ENCODE measurements around the gene JOSD2.

Gene JOSD2, protein sequence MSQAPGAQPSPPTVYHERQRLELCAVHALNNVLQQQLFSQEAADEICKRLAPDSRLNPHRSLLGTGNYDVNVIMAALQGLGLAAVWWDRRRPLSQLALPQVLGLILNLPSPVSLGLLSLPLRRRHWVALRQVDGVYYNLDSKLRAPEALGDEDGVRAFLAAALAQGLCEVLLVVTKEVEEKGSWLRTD

DNA sequence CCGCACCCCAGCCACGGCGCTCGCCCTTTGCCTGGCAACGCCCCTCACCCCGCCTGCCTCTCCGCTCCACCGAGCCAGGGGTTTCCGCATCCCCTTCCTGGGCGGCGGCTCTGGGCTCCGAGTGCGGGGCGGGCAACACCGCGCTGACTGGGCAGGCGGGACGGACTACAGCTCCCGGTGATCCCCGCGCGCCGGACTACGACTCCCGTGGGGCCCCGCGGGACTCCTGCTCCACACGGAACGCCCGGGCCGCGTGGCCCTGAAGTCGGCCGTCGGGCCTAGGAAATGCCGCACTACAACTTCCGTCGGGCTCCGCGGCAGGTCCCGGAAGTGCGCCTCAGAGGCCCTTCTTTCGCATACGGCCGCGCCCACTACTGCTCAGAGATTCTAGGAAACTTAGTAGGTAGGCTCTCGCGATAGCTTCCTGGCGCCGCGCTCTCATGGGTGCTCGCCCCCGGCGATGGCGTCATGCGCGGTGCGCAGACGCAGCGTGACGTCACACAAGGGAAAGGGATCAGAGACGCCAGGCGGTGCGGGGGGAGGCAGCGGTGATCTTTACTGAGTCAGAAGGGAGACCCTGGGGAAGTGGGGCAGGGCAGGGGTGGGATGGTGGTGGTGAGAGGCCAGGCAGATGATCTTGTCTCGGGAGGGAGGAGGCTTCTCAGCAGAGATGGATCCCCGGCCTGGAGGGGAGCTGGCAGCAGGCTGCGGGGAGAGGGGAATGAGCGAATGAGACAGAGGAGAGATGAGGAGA, at the start of gene JOSD2:
TSS of gene JOSD2 (minus strand) at position 123 of the 754 bp plus-strand sequence. CDS start 760 bp downstream, outside the sequence.
- in situ Hi-C loops (cut with HindIII; ENCODE audit: low sequenced_read_pairs), result no loop called here

DNA sequence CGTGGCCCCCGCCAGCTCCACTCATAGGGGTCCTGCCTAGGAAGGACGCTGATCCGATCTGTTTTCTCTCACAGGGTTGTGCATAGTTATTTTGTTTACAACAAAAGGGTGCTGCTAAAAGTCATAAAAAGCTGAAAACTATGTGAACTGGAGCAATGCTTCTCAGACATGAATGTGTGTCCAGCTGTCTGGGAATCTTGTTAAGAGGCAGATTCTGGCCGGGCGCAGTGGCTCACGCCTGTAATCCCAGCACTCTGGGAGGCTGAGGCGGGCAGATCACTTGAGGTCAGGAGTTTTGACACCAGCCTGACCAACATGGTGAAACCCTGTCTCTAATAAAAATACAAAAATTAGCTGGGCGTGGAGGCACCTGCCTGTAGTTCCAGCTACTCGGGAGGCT, 48.6 kb upstream of the JOSD2 start:
- in situ Hi-C loops (cut with HindIII; ENCODE audit: low sequenced_read_pairs), result no loop called here

DNA sequence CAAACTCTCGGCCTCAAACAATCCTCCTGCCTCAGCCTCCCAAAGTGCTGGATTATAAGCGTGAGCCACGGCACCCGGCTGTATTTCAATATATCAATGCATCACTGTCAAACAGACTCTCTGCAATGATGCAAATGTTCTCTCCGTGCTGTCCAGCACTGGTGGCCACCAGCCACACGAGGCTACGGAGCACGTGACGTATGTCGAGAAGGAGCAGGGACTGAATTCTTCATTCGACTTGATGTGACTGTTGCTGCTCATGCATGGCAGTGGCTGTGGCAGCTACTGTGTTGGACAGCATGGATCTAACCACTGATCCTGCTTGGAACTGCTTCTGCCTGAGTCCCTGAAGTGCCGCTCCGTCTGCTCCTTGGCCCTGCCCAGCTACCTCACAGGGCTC, 47.5 kb upstream of the JOSD2 start:
- in situ Hi-C loops (cut with HindIII; ENCODE audit: low sequenced_read_pairs), result no loop called here

DNA sequence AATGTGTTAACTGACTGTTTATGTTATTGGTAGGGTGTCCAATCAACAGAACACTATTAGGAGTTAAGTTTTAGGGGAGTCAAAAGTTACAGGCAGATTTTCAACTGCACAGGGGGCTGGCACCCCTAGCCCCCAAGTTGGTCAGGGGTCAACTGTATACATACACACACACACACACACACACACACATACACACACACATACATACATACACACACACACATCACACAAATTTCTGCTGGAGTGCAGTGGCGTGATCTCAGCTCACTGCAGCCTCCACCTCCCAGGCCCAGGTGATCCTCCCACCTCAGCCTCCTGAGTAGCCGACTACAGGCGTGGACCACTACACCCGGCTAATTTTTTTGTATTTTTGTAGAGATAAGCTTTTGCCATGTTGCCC, 47.0 kb upstream of the JOSD2 start:
- in situ Hi-C loops (cut with HindIII; ENCODE audit: low sequenced_read_pairs), result no loop called here

DNA sequence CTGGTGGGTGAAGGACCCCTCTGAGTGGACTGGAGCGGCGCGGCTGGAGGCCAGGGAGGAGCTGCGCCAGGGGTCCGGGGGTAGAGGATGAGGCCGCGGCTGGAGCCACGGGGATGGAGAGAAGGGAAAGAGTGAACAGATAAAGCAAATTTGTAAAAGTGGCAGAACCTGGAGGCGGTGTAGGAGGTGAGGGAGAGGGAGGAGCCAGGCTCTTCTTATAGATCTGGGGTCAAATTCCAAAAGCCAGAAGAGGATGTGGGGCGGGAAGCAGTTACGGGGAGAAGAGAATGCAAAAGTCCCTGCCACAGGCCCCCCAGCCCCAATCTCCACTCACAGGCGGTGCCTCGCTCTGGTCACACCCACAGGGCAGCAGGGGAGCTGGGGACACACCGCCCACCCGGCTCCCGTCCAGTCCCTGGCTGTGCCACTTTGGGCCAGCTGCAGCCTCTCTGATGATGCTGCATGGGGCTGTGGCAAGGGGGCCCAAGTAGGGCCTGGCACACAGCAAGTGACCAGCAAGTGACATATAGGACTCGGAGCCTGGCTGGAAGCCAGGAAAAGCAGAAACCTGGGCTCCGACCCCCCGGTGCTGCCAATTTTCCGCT, 46.1 kb upstream of the JOSD2 start:
- in situ Hi-C loops (cut with HindIII; ENCODE audit: low sequenced_read_pairs), result no loop called here

DNA sequence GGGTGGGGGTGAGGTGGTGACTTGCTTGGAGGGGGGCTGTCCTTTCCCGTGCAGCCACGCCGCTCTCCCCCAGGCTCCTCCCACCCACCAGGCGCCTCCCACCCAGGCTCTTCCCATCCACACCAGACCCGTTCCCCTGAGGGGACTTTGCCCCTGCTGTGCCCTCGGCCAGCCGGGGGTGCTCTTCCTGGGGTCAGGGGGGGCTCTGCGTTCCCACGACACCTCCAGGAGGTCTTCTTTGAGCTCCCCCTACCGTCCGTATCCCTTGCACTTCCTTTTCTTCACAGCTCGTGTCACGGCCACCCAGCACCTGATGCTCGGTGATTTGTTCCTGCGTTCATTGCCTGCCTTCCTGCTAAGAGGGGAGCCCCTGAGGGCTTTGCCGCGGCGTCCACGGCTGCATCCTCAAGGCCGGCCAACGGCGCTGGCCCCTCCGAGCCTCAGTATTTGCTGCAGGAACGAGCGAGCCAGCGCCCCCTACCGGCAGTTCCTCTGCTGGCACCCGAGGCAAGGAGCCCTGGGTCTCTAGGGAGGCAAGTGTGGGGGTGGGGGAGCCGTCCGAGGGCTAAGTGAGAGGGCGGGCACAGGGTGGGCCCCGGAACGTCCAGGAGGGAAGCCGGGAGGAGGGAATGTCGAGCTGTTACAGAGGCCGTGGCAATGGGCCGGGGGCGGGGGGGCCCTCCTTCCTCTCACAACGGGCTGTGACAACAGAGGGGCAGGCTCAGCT, 45.5 kb upstream of the JOSD2 start:
- in situ Hi-C loops (cut with HindIII; ENCODE audit: low sequenced_read_pairs), result no loop called here

DNA sequence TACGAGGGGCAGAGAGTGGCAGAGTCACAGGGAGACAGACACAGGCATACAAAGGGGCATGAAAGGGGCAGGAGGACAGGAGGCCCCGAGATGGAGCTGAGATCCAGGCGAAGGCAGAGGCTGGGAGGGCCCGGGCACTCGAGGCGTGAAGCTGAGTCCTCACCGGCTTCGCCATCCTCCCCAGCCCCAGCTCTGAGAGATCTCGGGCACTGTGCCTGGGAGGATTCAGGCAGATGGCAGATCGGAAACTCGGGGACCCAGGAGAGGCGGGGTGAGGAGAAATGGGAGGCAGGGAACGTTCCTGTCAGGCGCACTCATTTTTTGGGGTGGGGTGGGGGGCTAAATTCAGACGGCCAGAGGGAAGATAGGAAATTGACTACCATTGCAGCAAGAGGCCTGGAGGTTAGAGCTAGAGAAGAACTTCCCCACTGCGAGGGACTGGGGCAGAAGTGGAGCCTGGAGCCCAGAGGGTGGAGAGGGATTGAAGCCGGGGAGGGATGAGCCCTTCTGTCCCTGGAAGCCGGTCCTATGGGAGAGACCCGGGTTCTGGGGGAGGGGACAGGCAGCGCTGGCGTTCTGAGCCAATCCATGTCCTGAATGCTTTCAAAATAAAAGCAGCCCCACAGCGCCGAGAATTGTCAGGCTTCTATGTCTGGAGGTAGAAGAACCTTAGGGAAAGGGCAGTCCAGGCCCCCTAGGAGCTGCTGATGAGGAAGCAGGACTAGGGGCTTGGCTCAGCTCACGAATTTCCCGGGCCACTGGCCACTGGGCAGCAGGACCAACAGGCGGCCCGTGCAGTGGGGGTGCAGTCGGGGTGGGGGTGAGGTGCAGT, 44.7 kb upstream of the JOSD2 start:
- in situ Hi-C loops (cut with HindIII; ENCODE audit: low sequenced_read_pairs), result no loop called here

DNA sequence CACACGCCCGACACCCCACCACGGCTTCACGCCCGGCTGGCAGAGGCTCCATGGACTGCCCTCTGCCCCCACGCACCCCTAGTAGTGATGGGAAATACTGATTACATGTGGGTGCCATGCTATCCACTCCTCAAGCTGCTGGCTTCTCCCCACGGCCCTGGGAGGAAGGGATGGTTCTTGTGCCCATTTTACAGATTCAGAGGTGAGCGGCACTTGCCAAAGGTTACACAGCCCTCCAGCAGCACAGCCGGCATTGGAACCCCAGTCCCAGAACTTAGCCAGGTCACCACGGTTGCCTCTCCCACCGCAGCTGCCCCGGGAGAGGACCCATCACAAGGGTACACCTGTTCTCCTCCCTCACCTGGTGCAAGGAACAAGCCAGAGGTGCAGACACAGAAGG, 44.0 kb upstream of the JOSD2 start:
- in situ Hi-C loops (cut with HindIII; ENCODE audit: low sequenced_read_pairs), result no loop called here

DNA sequence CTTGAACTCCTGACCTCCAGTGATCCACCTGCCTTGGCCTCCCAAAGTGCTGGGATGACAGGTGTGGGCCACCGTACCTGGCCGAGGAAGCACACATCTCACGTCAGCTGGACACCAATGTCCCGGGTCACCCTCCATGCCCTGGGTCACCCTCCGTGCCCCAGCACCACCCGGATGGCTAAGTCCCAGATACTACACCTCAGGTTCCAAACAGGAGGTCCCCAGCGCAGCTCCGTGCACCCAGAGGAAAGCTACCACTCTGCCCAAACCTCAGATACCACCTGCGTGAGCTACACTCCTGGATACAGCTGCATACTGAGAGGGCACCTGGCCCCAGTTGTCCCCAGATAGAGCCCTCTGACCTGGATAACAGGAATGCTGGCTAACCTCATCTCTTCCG, 43.2 kb upstream of the JOSD2 start:
- in situ Hi-C loops (cut with HindIII; ENCODE audit: low sequenced_read_pairs), result no loop called here

DNA sequence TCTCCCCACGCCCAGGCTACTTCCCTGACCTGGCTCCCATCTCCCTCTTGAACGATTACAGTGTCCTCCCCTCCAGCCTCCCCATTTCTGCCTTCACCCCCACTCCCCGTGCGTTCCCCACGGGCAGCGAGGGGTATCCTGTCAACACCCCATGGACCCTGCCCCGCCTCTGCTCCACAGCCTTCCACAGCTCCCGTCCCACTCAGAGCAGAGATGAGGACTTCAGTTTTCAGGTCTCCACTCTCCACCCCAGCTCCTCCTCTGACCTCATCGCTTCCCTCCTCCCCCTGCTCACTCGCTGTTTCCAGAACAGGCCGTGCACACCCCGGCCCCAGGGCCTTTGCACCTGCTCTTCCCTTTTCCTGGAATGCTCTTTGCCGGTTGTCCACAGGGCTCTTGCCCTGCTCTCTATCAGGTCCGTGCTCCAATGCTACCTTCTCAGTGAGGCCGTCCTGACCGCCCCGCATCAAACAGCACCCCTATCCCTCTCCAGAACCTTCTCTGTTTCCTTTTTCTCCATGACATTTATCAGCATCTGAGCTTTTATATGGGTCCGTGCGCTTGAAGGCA, 42.2 kb upstream of the JOSD2 start:
- in situ Hi-C loops (cut with HindIII; ENCODE audit: low sequenced_read_pairs), result no loop called here

DNA sequence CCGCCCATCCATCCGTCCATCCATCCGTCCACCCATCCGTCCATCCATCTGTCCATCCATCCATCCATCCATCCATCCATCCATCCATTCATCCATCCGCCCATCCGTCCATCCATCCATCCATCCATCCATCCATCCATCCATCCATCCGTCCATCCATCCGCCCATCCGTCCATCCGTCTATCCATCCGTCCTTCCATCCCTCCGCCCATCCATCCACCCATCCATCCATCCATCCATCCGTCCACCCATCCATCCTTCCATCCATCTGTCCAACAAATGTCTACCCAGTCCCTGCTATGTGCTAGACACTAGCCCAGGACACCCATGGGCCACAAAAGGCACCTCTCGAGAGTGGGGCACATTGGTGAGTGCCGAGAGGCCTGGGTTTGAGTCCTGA, 41.5 kb upstream of the JOSD2 start:
- in situ Hi-C loops (cut with HindIII; ENCODE audit: low sequenced_read_pairs), result no loop called here

DNA sequence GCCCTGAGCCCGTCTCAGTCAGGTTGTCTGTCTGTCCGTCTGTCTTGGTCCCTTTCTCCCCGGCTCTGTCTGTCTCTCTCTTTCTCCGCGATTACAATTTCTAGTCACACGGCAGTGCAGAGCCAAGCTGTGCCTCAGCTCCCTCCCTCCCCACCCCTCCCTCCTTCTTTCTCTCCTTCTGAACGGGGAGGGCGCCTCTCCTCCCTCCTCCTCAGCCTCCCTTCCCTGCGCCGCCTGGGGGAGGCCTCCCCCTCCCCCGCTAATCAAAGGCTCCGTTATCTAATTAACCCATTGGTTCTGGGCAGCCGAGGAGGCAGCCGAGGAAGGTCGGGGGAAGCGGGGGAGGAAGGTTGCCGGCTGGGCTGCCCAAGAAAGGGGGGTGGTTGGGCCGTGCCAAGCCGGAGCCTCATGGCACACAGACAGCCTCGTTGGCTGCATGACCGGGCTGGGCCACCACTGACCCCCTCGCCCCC, 40.8 kb upstream of the JOSD2 start:
- in situ Hi-C loops (cut with HindIII; ENCODE audit: low sequenced_read_pairs), result no loop called here

DNA sequence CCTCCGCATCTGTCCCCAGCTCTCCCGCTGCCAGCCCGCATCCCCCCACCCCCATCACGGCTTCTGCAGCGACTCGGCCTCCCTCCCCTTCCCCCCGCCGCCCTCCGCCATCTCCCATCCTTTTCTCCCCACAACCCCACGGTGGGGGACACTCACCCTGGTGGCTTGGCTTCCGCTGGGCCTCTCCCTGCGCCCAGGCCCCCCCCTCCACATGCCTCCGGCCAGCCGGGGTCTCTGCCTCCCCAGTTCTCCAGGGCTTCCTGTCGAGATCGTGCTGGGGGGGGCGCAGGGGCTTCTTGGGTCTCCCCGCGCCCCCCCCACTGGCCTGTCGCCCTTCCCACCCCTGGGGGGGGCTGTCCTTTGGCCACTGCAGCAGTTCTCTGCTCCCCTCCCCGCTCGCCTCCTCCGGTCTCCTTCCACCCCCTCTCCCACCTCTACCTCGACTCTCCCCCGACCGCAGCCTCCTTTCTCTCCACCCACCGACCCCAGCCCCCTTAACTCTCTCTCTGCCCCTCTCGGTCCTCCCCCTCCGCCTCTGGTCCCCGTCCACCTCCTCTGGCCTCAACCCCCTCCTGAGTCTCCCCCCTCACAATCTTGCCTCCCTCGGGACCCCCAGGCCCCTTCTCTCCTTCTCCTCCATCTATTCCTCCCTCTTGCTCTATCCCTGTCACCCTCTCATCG, 40.2 kb upstream of the JOSD2 start:
- in situ Hi-C loops (cut with HindIII; ENCODE audit: low sequenced_read_pairs), result no loop called here

DNA sequence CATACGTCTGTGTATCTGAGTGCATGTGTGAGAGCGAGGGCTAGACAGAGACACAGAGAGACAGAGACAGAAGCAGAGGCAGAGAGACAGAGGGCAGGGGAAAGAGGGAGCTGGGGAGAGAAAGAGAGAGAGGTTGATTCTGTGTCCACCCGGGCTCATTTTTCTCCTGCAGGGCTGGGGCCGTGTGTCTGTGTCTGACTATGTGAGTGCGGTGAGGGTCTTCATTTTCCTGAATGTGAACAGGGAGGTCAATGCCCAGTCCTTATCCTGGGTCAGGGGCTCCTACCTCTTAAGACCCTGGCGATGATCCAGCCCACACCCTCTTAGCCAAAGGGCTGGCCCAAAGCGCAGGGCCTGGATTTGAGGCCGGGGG, 39.6 kb upstream of the JOSD2 start:
- in situ Hi-C loops (cut with HindIII; ENCODE audit: low sequenced_read_pairs), result no loop called here

DNA sequence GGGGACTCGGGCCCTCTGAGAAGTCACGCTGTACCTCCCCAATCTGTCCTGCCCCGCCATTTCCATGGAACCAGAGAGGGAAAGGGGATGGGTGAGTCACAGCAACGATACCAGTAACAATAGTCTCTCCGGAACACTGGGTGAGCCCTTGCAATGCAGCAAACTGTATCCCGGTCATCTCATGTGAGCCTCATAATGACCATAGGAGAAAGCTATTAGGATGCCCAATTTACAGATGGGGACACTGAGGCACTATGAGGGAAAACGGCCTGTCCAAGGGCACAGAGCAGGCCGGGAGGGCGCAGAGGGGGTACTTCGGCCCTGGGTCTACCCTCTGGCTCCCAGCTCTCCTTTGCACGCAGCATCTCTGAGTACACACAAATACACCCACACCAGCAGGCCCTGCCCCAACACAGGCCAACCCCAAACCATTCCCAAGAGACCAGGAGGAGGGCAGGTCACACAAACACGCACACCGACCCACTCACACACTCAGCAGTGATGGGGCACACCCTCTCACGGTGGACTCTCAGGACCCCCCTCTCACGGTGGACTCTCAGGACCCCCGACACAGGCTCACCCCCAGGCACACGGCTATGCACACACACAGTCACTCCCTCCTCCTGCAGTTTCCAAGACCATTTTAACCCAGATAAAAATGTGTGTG, 39.1 kb upstream of the JOSD2 start:
- in situ Hi-C loops (cut with HindIII; ENCODE audit: low sequenced_read_pairs), result no loop called here

DNA sequence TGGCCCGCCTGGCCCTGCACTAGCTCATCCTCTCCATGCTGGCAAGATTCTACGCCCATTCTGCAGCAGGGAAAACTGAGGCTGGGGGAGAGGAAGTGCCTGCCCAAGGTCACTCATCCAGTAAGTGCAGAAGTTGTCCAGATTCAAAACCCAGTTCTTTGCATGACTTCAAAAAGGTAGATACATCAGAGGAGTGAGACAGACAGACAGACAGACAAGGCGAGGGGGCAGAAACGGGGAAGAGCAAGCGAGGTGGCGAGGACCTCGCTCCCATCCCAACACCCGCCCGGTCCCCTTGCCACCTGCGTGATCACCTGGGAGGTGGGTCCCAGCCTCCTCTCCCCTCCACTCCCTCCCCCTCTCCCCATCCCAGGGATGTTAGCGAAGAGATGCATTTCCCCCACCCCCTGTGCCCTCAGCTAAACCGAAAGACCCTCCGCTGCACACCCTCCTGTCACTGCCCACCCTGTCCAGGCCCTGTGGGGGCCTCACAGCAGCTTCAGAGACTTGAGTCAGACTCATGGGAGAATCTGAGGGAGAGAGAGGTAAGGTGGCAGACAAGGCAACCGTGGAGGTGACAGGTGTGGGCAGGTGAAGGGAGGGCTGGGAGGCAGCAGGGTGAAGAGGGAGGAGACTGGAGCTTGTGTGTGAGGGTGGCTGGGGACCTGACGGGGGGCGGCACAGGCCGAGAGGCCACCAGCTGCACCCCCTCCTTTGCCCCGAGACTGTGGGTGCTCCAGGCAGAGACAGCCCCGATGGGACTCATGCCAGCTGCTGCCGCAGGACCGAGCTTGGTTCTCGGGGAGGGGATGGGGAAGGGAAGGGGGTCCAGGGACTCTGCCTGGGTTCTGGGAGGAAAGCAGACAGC, 38.3 kb upstream of the JOSD2 start:
- in situ Hi-C loops (cut with HindIII; ENCODE audit: low sequenced_read_pairs), result no loop called here

DNA sequence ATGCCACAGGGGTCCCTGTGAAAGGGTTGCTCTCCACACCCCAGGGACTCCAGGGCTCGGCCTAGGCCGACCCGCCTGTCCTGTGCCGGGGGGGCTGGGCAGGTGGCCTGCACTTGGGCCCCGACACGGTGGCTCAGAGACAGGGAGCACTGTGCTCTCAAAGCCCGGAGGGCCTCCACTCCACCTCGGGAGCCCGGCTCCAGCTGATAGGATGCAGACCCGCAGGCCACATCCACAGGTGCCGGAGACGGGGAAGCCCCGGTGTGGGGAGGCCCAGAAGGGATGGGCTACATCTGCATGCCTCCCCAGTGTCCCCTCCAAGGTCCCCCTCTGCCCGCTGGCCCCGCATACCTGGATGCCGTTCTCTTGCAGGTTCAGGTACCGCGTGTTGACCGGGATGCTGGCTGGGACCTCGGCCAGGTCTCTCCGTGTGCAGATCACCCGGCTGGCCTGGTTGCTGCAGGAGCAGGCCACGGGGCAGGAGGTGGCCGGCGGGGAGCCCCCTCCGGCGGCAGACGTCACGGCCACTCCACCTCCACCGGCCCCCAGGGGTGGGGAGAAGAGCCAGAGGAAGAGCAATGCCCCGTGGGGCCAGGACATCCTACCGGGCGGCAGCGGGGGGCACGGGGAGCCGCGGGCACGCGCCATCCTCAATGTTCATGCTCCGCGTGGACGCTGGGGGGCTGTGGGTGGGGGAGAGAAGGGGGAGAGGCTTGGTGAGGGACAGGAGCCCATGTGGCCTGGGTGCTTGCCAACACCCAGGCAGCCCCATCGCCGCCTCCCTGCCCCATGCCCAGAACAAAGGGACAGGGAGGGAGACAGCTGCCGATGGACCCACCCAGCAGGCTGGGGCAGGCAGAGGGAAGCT, 37.4 kb upstream of the JOSD2 start:
- in situ Hi-C loops (cut with HindIII; ENCODE audit: low sequenced_read_pairs), result no loop called here

Measured in endothelial cell of hepatic sinusoid (primary cell).